Fibroblast of skin of back (primary cell): ENCODE results near the gene SUMO2.
"Not testable (repeated sequence)": the region's sequence is repeated elsewhere in the genome, so short reads cannot be mapped to it uniquely, and the experiment has no call there.

Experiments
- DNase-seq: peaks from one replicate; pipeline ENCODE4 v3.0.0-alpha.2; 2013

SUMO2 gene

DNA sequence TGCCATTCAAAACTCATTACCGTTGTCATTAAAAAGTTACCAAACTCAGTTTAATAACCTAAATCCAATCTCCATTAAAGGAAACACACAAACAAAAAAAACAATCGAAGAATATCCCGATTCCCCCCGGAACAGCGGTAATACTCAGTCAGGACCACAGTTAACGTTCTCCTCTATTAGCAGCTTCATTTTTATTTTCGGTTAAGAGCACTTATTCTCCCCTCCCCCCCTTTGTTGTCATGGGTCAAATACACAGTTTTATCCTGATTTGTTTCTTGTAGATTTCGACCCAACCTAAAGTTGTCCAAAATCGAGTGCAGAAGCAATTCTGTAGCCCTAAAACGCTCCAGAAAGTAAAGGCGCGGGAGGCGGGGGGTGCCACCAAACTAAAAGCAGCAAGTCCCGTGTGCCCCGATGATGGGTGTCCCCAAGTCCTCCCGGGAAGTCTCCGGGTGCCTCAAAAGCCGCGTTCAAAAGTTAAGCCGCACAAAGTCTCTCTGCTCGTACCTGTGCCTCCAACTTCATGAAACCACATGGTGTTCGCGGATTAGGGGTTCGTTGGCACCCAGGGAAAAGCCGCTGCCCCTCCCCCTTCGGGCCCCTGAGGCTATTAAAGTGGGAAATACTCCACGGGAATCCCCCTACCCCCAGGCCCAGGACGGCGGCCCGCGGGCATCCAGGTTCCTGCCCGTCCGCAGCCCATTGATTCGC lies 996 bp downstream of the SUMO2 start:
- DNase-seq, result peak; percentile 4

GRCh38 chr17:75181110-75181509 lies 1.6 kb downstream of the SUMO2 start:
- DNase-seq, result no peak

DNA sequence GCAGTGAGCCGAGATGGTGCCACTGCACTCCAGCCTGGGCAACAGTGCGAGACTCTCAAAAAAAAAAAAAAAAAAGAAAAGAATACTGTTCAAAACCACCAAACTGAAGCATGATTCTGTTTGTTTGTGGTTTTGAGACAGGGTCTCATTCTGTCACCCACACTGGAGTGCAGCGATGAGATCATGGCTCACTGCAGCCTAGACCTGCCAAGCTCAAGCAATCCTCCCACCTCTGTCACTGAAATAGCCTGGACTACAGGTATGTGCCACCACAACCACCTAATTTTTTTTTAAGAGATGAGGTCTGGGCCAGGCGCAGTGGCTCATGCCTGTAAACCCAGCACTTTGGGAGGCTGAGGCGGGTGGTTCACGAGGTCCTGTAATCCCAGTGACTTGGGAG lies 4.3 kb downstream of the SUMO2 start:
- DNase-seq, result no peak

GRCh38 chr17:75176625-75177024 lies 6.1 kb downstream of the SUMO2 start:
- no peak for DNase-seq

- DNase-seq, result no peak
These were observed 7.8 kb downstream of the SUMO2 start for GRCh38 chr17:75174996-75175395.

DNA sequence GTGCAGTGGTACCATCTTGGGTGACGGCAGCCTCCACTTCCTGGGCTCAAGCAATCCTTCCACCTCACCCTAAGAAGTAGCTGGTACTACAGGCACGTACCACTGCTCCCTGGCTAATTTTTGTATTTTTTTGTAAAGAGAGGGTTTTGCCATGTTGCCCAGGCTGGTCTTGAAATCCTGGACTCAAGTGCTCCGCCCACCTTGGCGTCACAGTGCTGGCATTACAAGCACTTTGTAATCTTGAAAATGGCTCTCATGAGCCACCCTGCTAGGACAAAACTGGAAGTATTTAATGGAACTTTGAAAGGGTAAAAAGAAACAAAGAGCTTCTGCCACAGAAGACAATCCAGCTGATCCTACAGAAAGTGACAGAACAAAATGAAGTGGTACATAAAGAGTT lies 9.2 kb downstream of the SUMO2 start:
- DNase-seq, result no peak

DNA sequence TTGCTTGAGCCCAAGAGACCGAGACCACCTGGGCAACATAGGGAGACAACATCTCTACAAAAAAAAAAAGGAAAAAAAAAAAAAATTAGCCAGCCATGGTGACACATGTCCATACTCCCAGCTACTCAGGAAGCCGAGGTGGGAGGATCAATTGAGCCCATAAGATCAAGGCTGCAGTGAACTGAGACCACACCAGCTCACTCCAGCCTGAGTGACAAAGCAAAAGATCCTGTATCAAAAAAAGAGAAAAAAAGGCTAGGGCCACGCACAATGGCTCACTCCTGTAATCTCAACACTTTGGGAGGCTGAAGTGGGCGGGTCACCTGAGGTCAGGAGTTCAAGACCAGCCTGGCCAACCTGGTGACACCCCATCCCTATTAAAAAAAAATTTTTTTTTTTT lies 13.8 kb downstream of the SUMO2 start:
- DNase-seq, result no peak

DNA sequence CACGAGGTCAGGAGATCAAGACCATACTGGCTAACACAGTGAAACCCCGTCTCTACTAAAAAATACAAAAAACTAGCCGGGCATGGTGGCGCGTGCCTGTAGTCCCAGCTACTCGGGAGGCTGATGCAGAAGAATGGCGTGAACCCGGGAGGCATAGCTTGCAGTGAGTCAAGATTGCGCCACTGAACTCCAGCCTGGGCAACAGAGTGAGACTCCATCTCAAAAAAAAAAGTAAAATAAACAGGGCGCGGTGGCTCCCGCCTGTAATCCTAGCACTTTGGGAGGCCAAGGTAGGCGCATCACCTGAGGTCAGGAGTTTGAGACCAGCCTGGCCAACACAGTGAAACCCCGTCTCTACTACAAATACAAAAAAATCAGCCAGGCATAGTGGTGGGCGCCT lies 18.2 kb downstream of the SUMO2 start:
- DNase-seq, result not testable (repeated sequence)

DNA sequence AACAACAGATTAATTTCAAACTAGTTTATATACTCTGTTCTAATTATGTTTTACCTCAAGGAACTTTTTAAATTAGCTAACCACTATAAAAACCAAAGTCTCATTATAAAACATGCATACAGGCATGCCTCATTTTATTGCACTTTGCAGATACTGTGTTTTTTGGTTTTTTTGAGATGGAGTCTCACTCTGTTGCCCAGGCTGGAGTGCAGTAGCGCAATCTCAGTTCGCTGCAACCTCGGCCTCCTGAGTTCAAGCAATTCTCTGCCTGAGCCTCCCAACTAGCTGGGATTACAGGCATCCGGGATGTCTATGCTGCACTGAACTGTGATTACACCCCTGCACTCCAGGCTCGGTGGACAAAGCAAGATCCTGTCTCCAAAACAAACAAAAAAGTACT lies 19.7 kb downstream of the SUMO2 start:
- no peak for DNase-seq

GRCh38 chr17:75160211-75160610 lies 22.5 kb downstream of the SUMO2 start:
- DNase-seq, result no peak

- peak; percentile 22 for DNase-seq
These were observed 23.3 kb downstream of the SUMO2 start for GRCh38 chr17:75159196-75160031.

GRCh38 chr17:75158480-75158879 lies 24.3 kb downstream of the SUMO2 start:
- peak; percentile 27 for DNase-seq

DNA sequence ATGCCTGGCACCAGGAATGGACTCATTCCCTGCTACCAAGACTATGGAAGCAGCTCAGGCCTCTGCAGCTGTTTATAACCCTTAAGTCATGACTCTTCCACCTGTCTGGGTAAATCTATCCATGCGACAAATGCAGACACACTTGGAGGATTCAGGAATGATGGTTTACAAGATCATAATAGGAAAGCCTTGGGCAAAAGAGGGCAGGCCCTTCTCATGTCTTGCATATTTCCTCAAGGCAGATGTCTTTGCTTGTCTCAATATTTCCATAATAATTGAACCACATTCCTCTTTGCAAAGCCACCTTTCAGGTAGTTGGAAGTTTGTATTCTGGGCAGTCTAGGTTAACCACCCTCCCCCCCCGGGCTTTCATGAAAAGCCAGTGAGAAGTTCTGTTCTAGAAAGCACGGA lies 27.6 kb downstream of the SUMO2 start:
- no peak for DNase-seq

DNA sequence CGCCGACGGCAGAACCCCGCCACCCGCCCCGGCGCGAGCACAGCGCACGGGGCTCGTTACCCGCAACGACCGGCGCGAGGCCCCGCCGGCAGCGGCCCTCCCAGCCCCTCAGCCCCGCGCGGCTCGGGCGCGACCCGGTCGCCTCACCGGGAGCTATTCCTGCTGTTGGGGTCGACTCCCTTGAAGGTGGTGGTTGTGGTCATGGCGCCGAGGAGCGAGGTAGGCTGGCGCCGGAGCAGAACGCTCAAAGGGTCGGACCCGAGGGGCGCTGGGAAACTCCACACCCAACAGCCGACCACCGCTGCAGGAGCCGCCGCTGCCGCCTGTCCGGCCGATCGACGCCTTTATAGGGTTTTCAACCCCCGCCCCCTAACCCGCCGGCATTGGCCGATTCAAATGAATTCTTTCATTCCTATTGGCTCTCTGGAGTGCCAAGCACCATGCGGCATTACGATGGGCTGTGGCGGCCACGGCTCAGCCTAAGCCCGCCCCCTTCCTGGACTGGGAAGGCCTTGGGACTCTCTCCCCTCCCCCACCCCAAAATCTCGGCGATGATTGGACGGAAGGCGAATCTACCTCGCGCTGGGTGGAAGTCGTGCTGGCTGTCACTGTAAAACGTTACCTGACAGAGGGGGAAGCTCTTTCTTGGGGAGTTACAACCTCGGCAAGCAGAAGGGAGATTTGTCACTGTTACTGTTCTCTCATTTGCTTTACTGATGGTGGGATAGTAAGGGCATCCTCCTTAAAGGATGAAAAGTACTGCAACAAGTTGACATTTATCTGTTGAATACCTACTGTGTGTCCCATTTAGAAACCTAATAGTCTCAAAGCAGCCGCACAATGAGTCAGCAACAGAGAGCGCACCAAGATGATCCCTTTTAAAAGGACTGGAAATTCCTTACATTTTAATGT lies 28.3 kb downstream of the SUMO2 start, which contains the start of gene JPT1:
Gene JPT1, minus strand, starts transcription at position 318 of the 912 bp plus-strand sequence. Its CDS starts 115 bp downstream, at position 203.
- peak; percentile 99 for DNase-seq

DNA sequence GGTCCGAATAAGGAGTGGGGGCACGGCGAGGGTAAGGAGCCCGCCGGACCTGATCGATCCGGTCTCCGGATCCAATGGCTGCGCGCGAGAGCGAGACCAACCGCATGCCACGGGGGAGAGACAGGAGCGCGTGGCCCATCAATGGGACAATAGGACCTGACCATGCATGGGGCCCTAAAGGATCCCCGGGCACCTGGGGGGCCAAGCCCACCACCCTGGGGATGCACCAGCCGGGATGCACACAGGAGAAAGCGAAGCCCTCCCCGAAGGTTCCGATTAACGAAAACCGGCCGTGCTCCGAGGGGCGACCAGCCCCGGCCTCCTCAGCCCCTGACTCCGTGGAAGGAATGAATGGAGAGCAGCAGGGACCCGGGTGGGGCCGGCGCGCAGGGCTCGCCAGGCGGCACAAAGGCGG lies 29.0 kb downstream of the SUMO2 start:
- DNase-seq, result no peak

DNA sequence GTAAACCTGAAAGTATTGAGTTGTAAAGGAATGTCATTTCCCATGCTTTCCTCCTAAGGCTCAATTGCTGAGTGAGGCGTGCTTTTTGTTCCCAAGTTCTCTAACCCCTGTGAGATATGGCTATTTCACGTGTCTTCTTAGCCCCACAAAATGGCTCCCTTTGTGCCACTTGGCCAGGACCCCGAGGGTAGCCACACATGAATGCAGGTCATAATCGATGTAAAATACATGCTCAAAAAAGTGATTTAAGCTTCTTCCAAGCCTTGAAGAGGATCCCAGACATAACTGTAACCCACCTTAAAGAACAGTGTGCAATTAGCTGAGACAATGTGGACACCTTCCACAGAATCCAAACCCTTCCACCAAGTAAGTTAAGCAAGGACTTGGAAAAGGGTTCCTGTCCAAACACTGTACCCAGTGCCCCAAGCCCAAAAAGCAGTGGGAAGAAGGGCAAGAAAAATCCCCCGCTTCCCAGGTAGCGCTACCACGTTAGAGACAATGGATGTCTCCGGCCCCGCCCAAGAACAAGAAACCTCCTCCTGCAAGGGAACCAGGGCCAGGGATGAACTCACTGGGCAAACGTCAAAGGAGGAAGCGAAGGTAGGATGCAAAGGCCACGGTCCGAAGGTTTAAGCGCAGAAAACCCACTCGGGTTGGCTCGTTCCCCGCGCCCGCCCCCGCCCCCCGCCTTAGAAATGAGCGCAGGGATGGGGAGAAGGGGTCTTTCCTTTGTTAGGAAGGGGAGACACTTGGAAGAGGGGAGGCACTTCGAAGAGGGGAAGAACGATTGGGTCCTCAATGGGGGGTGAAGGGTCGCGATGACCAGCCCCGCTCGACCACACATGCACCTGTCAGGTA lies 29.6 kb downstream of the SUMO2 start:
- DNase-seq, result peak; percentile 38

GRCh38 chr17:75152523-75152921 lies 30.2 kb downstream of the SUMO2 start:
- DNase-seq, result no peak

GRCh38 chr17:75151930-75152329 lies 30.8 kb downstream of the SUMO2 start:
- DNase-seq, result no peak

DNA sequence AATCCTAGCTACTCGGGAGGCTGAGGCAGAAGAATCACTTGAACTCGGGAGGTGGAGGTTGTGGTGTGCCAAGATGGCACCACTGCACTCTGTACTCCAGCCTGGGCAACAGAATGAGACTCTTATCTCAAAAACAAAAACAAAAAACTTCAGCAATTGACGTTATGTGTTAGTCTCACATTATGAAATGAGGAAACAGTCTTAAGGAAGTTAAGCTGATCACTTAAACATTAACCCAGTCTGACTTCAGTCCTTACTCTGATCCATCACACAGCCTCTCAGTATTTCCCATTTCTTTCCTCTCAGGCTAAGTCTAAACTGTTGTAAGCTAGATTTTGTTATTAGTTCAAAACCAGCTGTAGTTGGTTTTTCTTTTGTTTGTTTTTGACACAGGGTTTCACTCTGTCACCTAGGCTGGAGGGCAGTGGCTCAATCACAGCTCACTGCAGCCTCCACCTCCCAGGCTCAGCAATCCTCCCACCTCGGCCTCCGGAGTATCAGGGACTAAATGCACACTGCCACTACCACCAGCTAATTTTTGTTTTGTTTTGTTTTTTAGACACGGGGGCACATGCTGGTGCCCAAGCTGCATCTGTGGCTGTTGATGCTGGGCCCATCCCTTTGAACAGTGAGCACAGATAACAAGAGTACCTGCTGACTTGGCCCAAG lies 34.7 kb downstream of the SUMO2 start:
- DNase-seq, result no peak

DNA sequence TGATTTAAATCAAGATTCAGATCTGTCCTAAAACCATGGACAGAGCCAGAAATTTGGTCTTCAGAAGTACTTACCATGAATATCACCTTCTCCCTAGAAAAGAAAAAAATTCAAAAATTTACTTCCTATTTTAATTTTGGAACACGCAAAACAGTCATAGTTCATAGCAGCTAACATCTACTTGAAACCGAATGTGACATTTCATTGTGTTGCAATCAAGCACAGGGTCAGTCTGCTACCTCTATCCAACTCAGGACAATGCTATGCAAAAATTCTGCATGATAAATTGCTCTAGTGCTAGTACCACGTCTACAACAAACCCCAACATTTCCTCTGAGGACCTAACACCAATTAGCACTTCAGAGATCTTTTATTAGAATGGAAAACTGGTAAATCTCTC lies 36.2 kb downstream of the SUMO2 start:
- no peak for DNase-seq

GRCh38 chr17:75144816-75145512 lies 37.8 kb downstream of the SUMO2 start:
- no peak for DNase-seq
